ENCODE measurements around the gene C16orf74.

C16orf74 gene

DNA sequence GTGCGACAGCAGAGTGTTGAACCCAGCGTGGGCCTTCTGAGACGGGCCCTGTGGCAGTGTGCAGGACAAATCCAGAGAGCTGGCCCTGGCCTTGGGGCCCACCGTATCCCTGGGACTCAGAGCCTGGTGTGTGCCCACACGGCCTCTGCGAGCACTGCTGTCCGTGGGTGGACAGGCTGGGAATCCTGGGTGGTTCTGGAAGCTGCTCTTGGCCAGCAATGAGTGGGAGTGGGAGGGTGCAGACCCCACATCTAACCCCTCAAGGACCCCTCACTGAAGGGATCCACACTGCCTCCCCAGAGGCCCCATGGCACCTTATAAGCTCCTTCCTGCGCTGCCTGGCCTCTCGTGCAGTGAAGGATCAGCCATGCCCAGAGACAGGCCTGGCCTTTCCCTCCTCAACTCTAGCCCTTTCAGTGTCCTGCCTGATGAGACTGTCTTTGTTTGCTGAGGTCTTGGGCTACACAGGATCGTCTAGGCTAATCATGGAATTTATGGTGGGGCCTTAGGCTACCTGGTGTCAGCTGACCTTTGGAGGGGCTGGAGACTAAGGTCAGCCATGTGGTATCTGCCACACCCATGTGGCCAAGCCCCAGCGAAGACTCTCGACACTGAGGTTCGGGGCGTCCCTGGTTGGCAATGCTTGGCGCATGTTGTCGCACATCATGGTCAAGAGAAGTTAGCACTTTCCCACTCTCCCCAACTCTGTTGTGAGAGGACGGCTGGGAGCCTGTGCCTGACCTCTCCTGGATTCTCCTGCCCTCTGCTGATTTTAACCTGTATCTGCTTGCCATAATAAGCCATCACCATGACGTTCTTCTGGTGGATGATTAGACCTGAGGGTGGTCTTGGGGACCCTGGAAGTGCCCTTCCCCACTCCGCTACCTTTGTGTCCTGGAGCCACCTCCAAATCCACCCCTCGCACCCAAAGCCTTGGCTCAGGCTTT lies 45.7 kb downstream of the C16orf74 start:
- in situ Hi-C loops (cut with MboI; ENCODE audit: low sequenced_read_pairs, unreplicated experiment) = no loop called here
- DNase-seq (ENCODE audit: low spot score) = no peak
- TF ChIP-seq, protein P1, sequence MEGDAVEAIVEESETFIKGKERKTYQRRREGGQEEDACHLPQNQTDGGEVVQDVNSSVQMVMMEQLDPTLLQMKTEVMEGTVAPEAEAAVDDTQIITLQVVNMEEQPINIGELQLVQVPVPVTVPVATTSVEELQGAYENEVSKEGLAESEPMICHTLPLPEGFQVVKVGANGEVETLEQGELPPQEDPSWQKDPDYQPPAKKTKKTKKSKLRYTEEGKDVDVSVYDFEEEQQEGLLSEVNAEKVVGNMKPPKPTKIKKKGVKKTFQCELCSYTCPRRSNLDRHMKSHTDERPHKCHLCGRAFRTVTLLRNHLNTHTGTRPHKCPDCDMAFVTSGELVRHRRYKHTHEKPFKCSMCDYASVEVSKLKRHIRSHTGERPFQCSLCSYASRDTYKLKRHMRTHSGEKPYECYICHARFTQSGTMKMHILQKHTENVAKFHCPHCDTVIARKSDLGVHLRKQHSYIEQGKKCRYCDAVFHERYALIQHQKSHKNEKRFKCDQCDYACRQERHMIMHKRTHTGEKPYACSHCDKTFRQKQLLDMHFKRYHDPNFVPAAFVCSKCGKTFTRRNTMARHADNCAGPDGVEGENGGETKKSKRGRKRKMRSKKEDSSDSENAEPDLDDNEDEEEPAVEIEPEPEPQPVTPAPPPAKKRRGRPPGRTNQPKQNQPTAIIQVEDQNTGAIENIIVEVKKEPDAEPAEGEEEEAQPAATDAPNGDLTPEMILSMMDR (IDR thresholded peaks at IDR 0.05; ENCODE audit: borderline replicate concordance, control extremely low read depth, extremely low read depth, insufficient read depth, missing control alignments) = no peak

DNA sequence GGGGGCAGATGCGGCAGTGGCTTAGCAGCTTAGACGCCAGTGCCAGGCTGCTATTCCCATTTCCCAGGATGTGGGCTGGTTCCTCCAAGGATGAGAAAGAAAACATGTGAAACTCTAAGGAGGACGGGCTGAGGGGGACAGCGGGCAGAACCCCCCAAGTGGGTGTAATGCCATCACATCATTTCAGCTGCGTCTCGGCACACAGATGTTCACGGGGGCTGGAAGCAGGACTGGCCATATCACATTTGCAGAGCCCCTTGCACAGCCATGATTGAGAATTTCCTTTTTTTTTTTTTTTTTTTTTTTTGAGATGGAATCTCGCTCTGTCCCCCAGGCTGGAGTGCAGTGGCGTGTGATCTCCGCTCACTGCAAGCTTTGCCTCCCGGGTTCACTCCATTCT lies 46.9 kb downstream of the C16orf74 start:
- DNase-seq (ENCODE audit: low spot score) = no peak
- TF ChIP-seq, protein P1 (IDR thresholded peaks at IDR 0.05; ENCODE audit: borderline replicate concordance, control extremely low read depth, extremely low read depth, insufficient read depth, missing control alignments) = no peak
- in situ Hi-C loops (cut with MboI; ENCODE audit: low sequenced_read_pairs, unreplicated experiment) = no loop called here

DNA sequence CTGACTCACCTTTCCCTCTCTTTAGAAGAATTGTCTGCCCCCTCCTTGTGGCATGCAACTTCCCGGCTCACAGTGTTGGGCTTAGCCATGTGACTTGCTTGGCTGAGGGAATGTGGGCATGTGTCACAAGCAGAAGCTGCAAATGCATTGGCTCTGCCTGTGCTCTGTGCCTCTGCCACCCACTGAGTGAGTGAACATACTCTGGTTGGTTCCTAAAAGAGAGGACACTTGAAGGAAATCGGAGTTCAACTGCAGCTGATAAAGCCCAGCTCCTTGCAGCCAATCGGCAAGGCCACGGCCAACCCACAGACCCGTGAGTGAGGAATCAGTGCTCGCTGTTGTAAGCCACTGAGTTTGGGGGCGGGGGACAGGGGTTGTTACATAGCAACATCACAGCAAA lies 51.3 kb downstream of the C16orf74 start:
- DNase-seq (ENCODE audit: low spot score) = no peak
- in situ Hi-C loops (cut with MboI; ENCODE audit: low sequenced_read_pairs, unreplicated experiment) = no loop called here
- TF ChIP-seq, protein P1 (IDR thresholded peaks at IDR 0.05; ENCODE audit: borderline replicate concordance, control extremely low read depth, extremely low read depth, insufficient read depth, missing control alignments) = no peak

DNA sequence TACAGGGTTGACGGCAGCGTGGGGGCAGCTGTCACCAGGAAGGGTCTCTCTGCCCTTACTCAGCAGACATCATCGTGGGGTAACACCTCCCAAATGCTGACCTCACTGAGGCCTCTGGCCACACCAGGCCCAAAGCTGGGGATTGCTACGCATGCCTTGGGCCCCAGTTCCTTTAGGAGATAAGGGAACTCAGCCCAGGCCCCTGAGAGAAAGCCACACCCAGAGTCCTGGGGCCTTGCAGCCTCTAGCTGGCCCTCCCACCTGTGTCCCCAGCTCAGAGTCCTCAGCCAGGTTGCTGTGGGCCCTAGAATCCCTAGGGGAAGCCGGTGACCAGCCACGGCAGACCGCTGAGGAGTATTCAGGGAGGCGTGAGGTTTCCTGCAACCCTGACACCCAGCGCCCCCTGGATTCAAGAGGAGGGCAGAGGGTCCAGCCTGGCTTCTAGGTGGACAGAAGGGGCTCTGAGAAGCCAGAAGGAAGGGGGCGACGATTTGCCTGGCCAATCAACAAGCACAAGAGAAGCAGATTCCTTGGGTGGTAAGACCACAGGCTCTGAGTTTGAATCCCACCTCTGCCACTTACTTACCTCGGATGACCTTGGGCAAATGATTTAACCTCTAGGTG lies 51.8 kb downstream of the C16orf74 start:
- in situ Hi-C loops (cut with MboI; ENCODE audit: low sequenced_read_pairs, unreplicated experiment) = no loop called here
- TF ChIP-seq, protein P1 (IDR thresholded peaks at IDR 0.05; ENCODE audit: borderline replicate concordance, control extremely low read depth, extremely low read depth, insufficient read depth, missing control alignments) = no peak
- DNase-seq (ENCODE audit: low spot score) = no peak

DNA sequence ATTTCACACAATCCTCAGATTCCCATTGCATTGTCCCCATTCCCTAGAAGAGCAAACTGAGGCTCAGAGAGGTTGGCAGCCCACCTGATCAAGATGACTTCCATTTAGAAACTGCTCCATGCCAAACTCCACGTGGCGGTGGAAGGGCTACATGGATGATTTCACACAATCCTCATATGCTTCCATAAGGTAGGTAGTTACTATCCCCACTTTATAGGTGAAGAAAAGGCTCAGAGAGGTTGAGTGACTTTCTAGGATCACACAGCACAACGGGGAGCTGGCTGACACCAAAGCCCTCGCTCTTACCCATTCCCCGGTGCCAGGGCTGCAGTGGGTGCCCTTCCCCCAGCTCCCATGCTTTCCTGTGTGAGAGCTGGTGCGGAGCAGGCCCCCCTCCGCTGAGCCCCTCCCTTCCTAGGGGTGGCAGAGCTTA lies 52.4 kb downstream of the C16orf74 start:
- TF ChIP-seq, protein P1 (IDR thresholded peaks at IDR 0.05; ENCODE audit: borderline replicate concordance, control extremely low read depth, extremely low read depth, insufficient read depth, missing control alignments) = no peak
- in situ Hi-C loops (cut with MboI; ENCODE audit: low sequenced_read_pairs, unreplicated experiment) = no loop called here
- DNase-seq (ENCODE audit: low spot score) = no peak

DNA sequence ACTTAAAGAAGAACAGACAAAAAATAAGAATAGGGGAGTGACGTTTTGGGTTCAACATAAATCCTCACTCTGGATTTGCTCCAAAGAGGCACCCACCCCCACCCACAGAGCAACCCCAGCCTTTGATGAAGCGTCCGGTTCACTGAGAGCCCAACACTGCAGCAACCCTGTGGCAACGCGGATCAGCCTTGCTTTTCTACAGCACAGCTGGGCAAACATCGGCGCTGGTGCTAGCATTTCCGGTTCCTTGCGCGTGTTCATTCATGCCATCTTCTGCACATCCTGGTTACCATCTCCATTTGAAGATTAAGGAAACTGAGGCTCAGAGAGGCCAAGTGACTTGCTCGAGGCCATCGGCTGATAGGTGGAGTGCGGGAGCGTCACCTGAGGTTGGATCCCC lies 53.5 kb downstream of the C16orf74 start:
- TF ChIP-seq, protein P1 (IDR thresholded peaks at IDR 0.05; ENCODE audit: borderline replicate concordance, control extremely low read depth, extremely low read depth, insufficient read depth, missing control alignments) = no peak
- no peak for DNase-seq (ENCODE audit: low spot score)
- in situ Hi-C loops (cut with MboI; ENCODE audit: low sequenced_read_pairs, unreplicated experiment) = no loop called here
